HEK293T (cell line): ENCODE measurements around the gene SMARCD2.

ENCODE experiments used
- CTCF ChIA-PET: fragments of 350-600 bp; formaldehyde crosslinking; extraction: SDS; loops from one replicate; lab custom pipeline; 2021; ENCODE audit warnings: antibody characterized with exemption, inconsistent platforms; lab: Yijun Ruan, JAX
- POLR2A ChIA-PET: fragments of 350-600 bp; formaldehyde crosslinking; extraction: SDS; loops from one replicate; lab custom pipeline; 2020; ENCODE audit warnings: antibody characterized with exemption, inconsistent platforms; lab: Yijun Ruan, JAX
- DNase-seq: peaks from one replicate; pipeline ENCODE4 v3.0.0; 2012; ENCODE audit warnings: mixed read lengths; ENCODE audit errors: extremely low spot score
- ARNT ChIP-seq: fragments of 450-650 bp; IDR thresholded peaks from 2 replicates; pipeline ENCODE4 v1.6.1; 2017; ENCODE audit warnings: mild to moderate bottlenecking
- BHLHE40 ChIP-seq: fragments of 450-650 bp; IDR thresholded peaks from 2 replicates; pipeline ENCODE4 v1.6.1; 2016; ENCODE audit warnings: mild to moderate bottlenecking, moderate library complexity, borderline replicate concordance
- CTBP1 ChIP-seq: fragments of 450-650 bp; IDR thresholded peaks from 2 replicates; pipeline ENCODE4 v1.6.1; 2016; ENCODE audit warnings: borderline replicate concordance
- ELF4 ChIP-seq: fragments of 450-650 bp; IDR thresholded peaks from 2 replicates; pipeline ENCODE4 v1.6.1; 2017; ENCODE audit warnings: antibody characterized with exemption
- FOXA1 ChIP-seq: fragments of 450-650 bp; IDR thresholded peaks from 2 replicates; pipeline ENCODE4 v1.6.1; 2016; ENCODE audit warnings: mild to moderate bottlenecking
- FOXK2 ChIP-seq: fragments of 450-650 bp; IDR thresholded peaks from 2 replicates; pipeline ENCODE4 v1.6.1; 2016; ENCODE audit warnings: mild to moderate bottlenecking
- FOXM1 ChIP-seq: fragments of 450-650 bp; IDR thresholded peaks from 2 replicates; pipeline ENCODE4 v1.6.1; 2017; ENCODE audit warnings: mild to moderate bottlenecking, borderline replicate concordance
- HDGF ChIP-seq: fragments of 450-650 bp; IDR thresholded peaks from 2 replicates; pipeline ENCODE4 v1.6.1; 2017; ENCODE audit warnings: antibody characterized with exemption, borderline replicate concordance
- L3MBTL2 ChIP-seq: fragments of 450-650 bp; conservative IDR thresholded peaks from 2 replicates; pipeline ENCODE4 v1.6.1; 2016; ENCODE audit warnings: mild to moderate bottlenecking
- LEF1 ChIP-seq: fragments of 450-650 bp; IDR thresholded peaks from 2 replicates; pipeline ENCODE4 v1.6.1; 2017; ENCODE audit warnings: mild to moderate bottlenecking, borderline replicate concordance
- NFRKB ChIP-seq: fragments of 450-650 bp; IDR thresholded peaks from 2 replicates; pipeline ENCODE4 v1.6.1; 2016; ENCODE audit warnings: mild to moderate bottlenecking, moderate library complexity
- SP1 ChIP-seq: fragments of 450-650 bp; IDR thresholded peaks from 2 replicates; pipeline ENCODE4 v1.6.1; 2017
- SUZ12 ChIP-seq: fragments of 450-650 bp; IDR thresholded peaks from 2 replicates; pipeline ENCODE4 v1.6.1; 2016; ENCODE audit warnings: mild to moderate bottlenecking
- TARDBP ChIP-seq: fragments of 450-650 bp; IDR thresholded peaks from 2 replicates; pipeline ENCODE4 v1.6.1; 2016
- ZNF384 ChIP-seq: fragments of 450-650 bp; IDR thresholded peaks from 2 replicates; pipeline ENCODE4 v1.6.1; 2016
- TF ChIP-seq, protein P1 (sequence below): fragments of 450-650 bp; IDR thresholded peaks from 2 replicates; pipeline ENCODE4 v1.6.1; 2016

The SMARCD2 gene

GRCh38 chr17:63834431-63835166, 7.9 kb downstream of the SMARCD2 start:
- TF ChIP-seq SUZ12 (no peak), ZNF384 (no peak), BHLHE40 (no peak), CTBP1 (no peak), ELF4 (no peak), TARDBP (no peak), FOXA1 (no peak), ARNT (no peak), FOXK2 (no peak), L3MBTL2 (no peak)
- TF ChIP-seq, protein P1, sequence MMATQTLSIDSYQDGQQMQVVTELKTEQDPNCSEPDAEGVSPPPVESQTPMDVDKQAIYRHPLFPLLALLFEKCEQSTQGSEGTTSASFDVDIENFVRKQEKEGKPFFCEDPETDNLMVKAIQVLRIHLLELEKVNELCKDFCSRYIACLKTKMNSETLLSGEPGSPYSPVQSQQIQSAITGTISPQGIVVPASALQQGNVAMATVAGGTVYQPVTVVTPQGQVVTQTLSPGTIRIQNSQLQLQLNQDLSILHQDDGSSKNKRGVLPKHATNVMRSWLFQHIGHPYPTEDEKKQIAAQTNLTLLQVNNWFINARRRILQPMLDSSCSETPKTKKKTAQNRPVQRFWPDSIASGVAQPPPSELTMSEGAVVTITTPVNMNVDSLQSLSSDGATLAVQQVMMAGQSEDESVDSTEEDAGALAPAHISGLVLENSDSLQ, result no peak
- DNase-seq, result peak; percentile 84
- ChIA-PET POLR2A (interaction anchor here (1.3 to 1.9 kb wide), 3 partner anchors 8 to 61 kb away, joined by 5 to 7 read pairs (median 5); partner anchors contain the start of genes CCDC47, DDX42 and PSMC5), CTCF (interaction anchor here (0.7 to 1.7 kb wide), 5 partner anchors 8 to 256 kb away, joined by 3 to 7 read pairs (median 4); partner anchors contain the start of gene SMARCD2)

- CTCF ChIA-PET, result interaction anchor here (0.8 to 1.7 kb wide), 4 partner anchors 9 to 119 kb away, joined by 3 to 5 read pairs (median 4); partner anchors contain the start of gene SMARCD2
- TF ChIP-seq, protein P1, result no peak
- no peak for TF ChIP-seq BHLHE40
- TF ChIP-seq LEF1, result no peak
- no peak for TF ChIP-seq ELF4
- no peak for TF ChIP-seq HDGF
- no peak for TF ChIP-seq L3MBTL2
- TF ChIP-seq FOXM1, result no peak
- TF ChIP-seq ZNF384, result no peak
- TF ChIP-seq SP1, result no peak
- no peak for TF ChIP-seq NFRKB
- TF ChIP-seq FOXK2, result no peak
- POLR2A ChIA-PET, result interaction anchor here (1.2 to 3.8 kb wide), 4 partner anchors 8 to 60 kb away, joined by 4 to 27 read pairs (median 6); partner anchors contain the start of genes CCDC47, DDX42 and SMARCD2
- DNase-seq, result no peak
These were observed 8.6 kb downstream of the SMARCD2 start for GRCh38 chr17:63833741-63834373.

DNA sequence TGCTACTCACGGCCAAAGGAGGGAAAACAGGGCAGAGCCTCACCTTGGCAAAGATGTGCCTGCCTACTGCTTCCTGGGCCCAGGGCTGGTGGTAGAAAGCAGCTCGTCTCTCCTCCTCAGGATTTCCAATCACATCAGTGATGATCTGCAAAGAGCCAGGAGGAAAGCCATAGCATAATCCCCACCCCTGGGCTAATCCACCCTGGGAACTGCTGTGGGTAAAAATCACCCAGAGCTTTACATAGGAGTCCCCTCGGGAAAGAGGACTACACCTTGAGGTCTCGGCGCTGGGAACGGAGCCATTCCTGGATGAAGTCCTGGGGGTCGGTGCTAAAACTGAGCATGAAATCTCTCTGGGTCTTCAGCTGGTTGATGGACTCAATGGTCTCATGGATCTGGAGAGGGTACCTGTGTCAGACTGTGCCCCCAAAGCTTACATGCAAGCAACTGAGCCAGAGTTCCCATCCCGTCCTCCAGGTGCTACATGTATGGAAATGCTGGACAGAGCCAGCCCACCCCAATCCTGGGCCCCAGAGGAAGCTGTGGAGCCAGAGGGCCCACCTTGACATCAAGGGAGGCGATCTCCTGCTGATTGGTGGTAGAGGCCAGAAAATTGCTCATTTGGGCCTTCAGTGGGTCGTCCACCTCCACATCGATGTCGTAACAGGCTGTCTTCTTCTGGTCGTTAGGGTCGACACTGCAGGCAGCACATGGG, 9.3 kb downstream of the SMARCD2 start:
- POLR2A ChIA-PET, result interaction anchor here (1.2 to 3.8 kb wide), 4 partner anchors 8 to 60 kb away, joined by 4 to 27 read pairs (median 6); partner anchors contain the start of genes CCDC47, DDX42 and SMARCD2
- no peak for DNase-seq
- TF ChIP-seq TARDBP, result no peak
- TF ChIP-seq L3MBTL2, result no peak
- TF ChIP-seq NFRKB, result no peak
- no peak for TF ChIP-seq ZNF384
- TF ChIP-seq, protein P1, result no peak
- no peak for TF ChIP-seq FOXA1
- no peak for TF ChIP-seq SP1
- TF ChIP-seq LEF1, result no peak
- no peak for TF ChIP-seq SUZ12
- no peak for TF ChIP-seq BHLHE40
- no peak for TF ChIP-seq CTBP1
- no peak for TF ChIP-seq FOXM1
- no peak for TF ChIP-seq FOXK2
- CTCF ChIA-PET, result interaction anchor here (0.7 kb wide), 1 partner anchor 11 kb away, joined by 3 read pairs; no protein-coding TSS in a partner anchor

GRCh38 chr17:63832455-63832854, 10.0 kb downstream of the SMARCD2 start:
- TF ChIP-seq L3MBTL2 (no peak), FOXA1 (no peak), ELF4 (no peak), SP1 (no peak), CTBP1 (no peak), FOXK2 (no peak), TARDBP (no peak), SUZ12 (no peak)
- TF ChIP-seq, protein P1, result no peak
- POLR2A ChIA-PET, result interaction anchor here (1.2 to 3.8 kb wide), 3 partner anchors 9 to 13 kb away, joined by 4 to 27 read pairs (median 5); partner anchors contain the start of gene SMARCD2

More at GRCh38 chr17:63832455-63832854, 10.0 kb downstream of the SMARCD2 start:
- CTCF ChIA-PET, result interaction anchor here (0.7 kb wide), 1 partner anchor 12 kb away, joined by 3 read pairs; no protein-coding TSS in a partner anchor
- DNase-seq, result no peak
